GM15510 (cell line): ENCODE measurements around the gene ZNF469.

Source experiments
- POLR2A ChIP-seq: IDR thresholded peaks from 3 replicates; pipeline ENCODE4 v1.6.1; 2011; ENCODE audit warnings: borderline replicate concordance; ENCODE audit not compliant: insufficient read length; ENCODE audit errors: extremely low read depth

The ZNF469 gene

GRCh38 chr16:88344411-88345030 lies 38.2 kb upstream of the ZNF469 start:
- TF ChIP-seq POLR2A = no peak

GRCh38 chr16:88345031-88345720 lies 37.6 kb upstream of the ZNF469 start:
- no peak for TF ChIP-seq POLR2A

- no peak for TF ChIP-seq POLR2A
Measured at GRCh38 chr16:88345721-88346560, 36.8 kb upstream of the ZNF469 start.

GRCh38 chr16:88346680-88347505 lies 35.9 kb upstream of the ZNF469 start:
- no peak for TF ChIP-seq POLR2A

- no peak for TF ChIP-seq POLR2A
Measured at GRCh38 chr16:88347656-88348376, 34.9 kb upstream of the ZNF469 start.

- no peak for TF ChIP-seq POLR2A
Measured at GRCh38 chr16:88348377-88349152, 34.2 kb upstream of the ZNF469 start.

GRCh38 chr16:88349153-88349902 lies 33.4 kb upstream of the ZNF469 start:
- TF ChIP-seq POLR2A = no peak

- TF ChIP-seq POLR2A = no peak
Measured at GRCh38 chr16:88349903-88350900, 32.6 kb upstream of the ZNF469 start.

- no peak for TF ChIP-seq POLR2A
Measured at GRCh38 chr16:88350922-88351321, 31.8 kb upstream of the ZNF469 start.

- TF ChIP-seq POLR2A = no peak
Measured at GRCh38 chr16:88351491-88352101, 31.2 kb upstream of the ZNF469 start.
